ENCODE results near the gene DHRS7. TPM values are rescaled to one million over a fixed set of nuclear protein-coding genes. Genes with fewer than 3 reads are reported as not detected.

Gene DHRS7, protein sequence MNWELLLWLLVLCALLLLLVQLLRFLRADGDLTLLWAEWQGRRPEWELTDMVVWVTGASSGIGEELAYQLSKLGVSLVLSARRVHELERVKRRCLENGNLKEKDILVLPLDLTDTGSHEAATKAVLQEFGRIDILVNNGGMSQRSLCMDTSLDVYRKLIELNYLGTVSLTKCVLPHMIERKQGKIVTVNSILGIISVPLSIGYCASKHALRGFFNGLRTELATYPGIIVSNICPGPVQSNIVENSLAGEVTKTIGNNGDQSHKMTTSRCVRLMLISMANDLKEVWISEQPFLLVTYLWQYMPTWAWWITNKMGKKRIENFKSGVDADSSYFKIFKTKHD
- 80.4 and 88.8 TPM in 2 replicates for total RNA-seq

DNA sequence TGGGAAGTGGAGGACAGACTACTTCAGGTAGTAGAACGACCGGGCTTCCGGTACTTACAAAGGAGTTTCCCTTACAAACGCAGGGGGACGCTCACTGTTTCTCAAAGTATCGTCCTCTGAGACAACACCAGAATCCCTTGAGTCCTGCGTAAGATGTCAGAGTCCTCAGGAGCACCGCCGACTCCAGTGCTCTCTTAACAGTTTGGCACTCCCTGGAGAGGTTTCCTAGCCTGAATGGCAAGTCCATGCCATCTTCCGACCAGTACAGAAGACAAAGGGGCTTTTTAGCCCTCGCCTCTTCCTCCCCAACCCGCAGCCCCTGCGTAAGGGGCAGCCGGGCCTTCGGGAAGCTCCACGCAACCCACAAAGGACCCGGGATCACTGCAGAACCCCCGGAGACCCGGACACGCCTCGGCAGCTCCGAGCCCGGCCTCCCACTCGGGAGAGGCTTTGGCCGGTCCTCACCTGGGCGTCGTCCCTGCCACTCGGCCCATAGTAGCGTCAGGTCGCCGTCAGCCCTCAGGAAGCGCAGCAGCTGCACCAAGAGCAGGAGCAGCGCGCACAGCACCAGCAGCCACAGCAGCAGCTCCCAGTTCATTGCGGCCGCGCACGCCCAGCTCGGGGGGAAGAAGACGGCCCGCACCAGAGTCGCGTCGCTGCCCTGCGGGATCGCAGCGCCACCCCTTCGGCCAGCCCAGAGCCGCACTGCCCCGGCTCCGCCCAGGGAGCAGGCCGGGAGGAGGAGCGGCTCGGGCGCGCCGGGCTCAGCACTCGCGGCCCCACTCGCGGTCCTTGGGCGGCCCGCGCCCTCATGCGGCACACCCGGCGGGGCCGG lies at the start of gene DHRS7:
Gene DHRS7 (minus strand): TSS at position 687 of the 835 bp plus-strand sequence. CDS start 89 bp downstream, at position 598.

Other genes with a start within 250 kb of the DHRS7 start
- not detected in 2 replicates for gene LRRC9, start 245.3 kb downstream of the DHRS7 start, total RNA-seq
- 49.9 and 87.4 TPM in 2 replicates for gene PCNX4, start 73.5 kb downstream of the DHRS7 start, total RNA-seq
- 12.9 and 23.6 TPM in 2 replicates for gene PPM1A, start 83.8 kb upstream of the DHRS7 start, total RNA-seq